Measurements from ENCODE around the gene C1orf21. TPM values are rescaled to one million over a fixed set of nuclear protein-coding genes. Genes with fewer than 3 reads are reported as not detected.

C1orf21 gene
- polyA plus RNA-seq, 1 of the 3 experiments (the other 2 are of a cell fraction), result 4.8 TPM

DNA sequence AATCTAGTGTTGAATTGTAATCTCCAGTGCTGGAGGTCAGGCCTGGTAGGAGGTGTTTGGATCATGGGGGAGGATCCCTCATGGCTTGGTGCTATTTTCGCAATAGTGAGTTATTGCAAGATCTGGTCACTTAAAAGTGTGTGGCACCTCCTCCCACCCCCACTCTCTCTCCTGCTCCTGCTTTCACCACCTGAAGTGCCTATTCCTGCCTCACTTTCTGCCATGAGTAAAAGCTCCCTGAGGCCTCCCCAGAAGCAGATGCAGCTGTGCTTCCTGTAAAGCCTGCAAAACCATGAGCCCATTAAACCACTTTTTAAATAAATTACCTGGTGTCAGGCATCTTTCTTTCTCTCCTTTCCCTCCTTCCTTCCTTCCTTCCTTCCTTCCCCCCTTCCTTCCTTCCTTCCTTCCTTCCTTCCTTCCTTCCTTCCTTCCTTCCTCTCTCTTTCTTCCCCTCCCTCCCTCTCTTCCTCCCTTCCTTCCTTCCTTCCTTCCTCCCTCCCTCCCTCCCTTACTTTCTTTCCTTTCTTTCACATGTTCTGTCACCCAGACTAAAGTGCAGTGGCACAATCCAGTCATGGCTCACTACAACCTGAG, 172.4 kb downstream of the C1orf21 start:
- no peaks in the 10 kb centered on the region for H3K9me2 ChIP-seq
- ChIA-PET CTCF (interaction anchor here (0.9 kb wide), 1 partner anchor 16 kb away, joined by 3 read pairs; no protein-coding TSS in a partner anchor), POLR2A (no interaction called here)
- no peaks in the 10 kb centered on the region for H3K27me3 ChIP-seq (ENCODE audit: insufficient read depth)
- no peak overlapping the region for H2AFZ ChIP-seq (ENCODE audit: low read depth)
- no peaks in the 10 kb centered on the region for H4K20me1 ChIP-seq (ENCODE audit: insufficient read depth)
- H3K4me1 ChIP-seq (ENCODE audit: control insufficient read depth in 1 of 2, insufficient read depth in 2 of 2, low read depth in 1 of 2, low read length in 1 of 2), result peaks cover 7 to 10% of the 10 kb centered on the region in 2 experiments; a peak in 3 of 4 replicates
- no peak for TF ChIP-seq RFX5 (IDR thresholded peaks at IDR 0.05; ENCODE audit: low read length)
- H3K4me2 ChIP-seq, result no peak overlapping the region
- no peak overlapping the region for H3K9ac ChIP-seq
- no peak for DNase-seq
- H3K27ac ChIP-seq (ENCODE audit: low read depth in 2 of 2, low read length in 1 of 2), result no peak overlapping the region
- no peaks in the 10 kb centered on the region for H3F3A ChIP-seq (replicated peaks; ENCODE audit: insufficient read depth)
- 100% methylated on average over 1 of the region's 1 CpG for WGBS (ENCODE audit: low lambda C conversion rate)
- H3K4me3 ChIP-seq (ENCODE audit: low read depth in 2 of 2, low read length in 1 of 2), result no peak overlapping the region
- no peaks in the 10 kb centered on the region for H3K9me3 ChIP-seq
- H3K36me3 ChIP-seq (replicated peaks in 1 of 2; ENCODE audit: control insufficient read depth in 1 of 2, insufficient read depth in 2 of 2, low read length in 1 of 2), result no peaks in the 10 kb centered on the region
- H3K79me2 ChIP-seq (ENCODE audit: insufficient read depth), result no peaks in the 10 kb centered on the region

DNA sequence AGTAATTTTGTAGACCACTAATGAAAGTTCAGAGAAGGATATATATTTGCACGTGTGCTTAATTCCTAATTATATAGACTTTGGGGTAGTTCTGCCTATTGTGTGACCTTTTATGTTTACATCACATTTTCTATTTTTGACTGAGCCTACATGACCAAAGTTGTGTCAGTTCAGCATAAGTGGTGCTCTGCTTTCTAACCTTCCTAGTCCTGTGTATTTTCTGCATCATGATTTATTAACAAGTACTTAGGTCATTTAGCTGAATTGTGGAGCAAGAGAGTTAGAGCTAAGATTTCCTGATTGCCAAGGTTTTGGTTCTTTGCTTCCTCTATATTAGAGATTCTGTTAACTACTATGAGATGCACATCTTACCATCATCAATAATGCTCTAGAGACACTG, 176.0 kb downstream of the C1orf21 start:
- Histone ChIP-seq H3K79me2 (ENCODE audit: insufficient read depth) (no peaks in the 10 kb centered on the region), H3K4me3 (ENCODE audit: low read depth in 2 of 2, low read length in 1 of 2) (no peak overlapping the region), H3K4me2 (no peak overlapping the region), H4K20me1 (ENCODE audit: insufficient read depth) (no peaks in the 10 kb centered on the region), H3K4me1 (ENCODE audit: control insufficient read depth in 1 of 2, insufficient read depth in 2 of 2, low read depth in 1 of 2, low read length in 1 of 2) (peaks cover 6 to 7% of the 10 kb centered on the region in 2 experiments; a peak in 3 of 4 replicates), H3F3A (replicated peaks; ENCODE audit: insufficient read depth) (no peaks in the 10 kb centered on the region), H3K9ac (no peak overlapping the region), H3K9me3 (no peaks in the 10 kb centered on the region), H3K27ac (ENCODE audit: low read depth in 2 of 2, low read length in 1 of 2) (no peak overlapping the region), H3K9me2 (no peaks in the 10 kb centered on the region), H3K36me3 (replicated peaks in 1 of 2; ENCODE audit: control insufficient read depth in 1 of 2, insufficient read depth in 2 of 2, low read length in 1 of 2) (peaks cover 0 to 6% of the 10 kb centered on the region in 2 experiments), H2AFZ (ENCODE audit: low read depth) (no peak overlapping the region), H3K27me3 (ENCODE audit: insufficient read depth) (no peaks in the 10 kb centered on the region)
- POLR2A ChIA-PET, result interaction anchor here (1.3 kb wide), 1 partner anchor 176 kb away, joined by 6 read pairs; the partner anchor contains the start of gene C1orf21
- CTCF ChIA-PET, result interaction anchor here (0.7 to 2.4 kb wide), 30 partner anchors 8 to 509 kb away, joined by 3 to 22 read pairs (median 4); partner anchors contain the start of gene C1orf21
- no peak for DNase-seq
- TF ChIP-seq GABPA (IDR thresholded peaks at IDR 0.05; ENCODE audit: low read depth) (no peak), YY1 (IDR thresholded peaks at IDR 0.05; ENCODE audit: low read depth) (no peak), NRF1 (IDR thresholded peaks at IDR 0.05; ENCODE audit: low read depth, low read length) (no peak), GATA2 (CRISPR knock-in tag; IDR thresholded peaks at IDR 0.05) (no peak), RXRA (IDR thresholded peaks at IDR 0.05; ENCODE audit: borderline replicate concordance, low read depth) (no peak), NFIC (IDR thresholded peaks at IDR 0.05; ENCODE audit: borderline replicate concordance) (no peak), FOXJ3 (CRISPR knock-in tag; IDR thresholded peaks at IDR 0.05) (no peak), JUND (IDR thresholded peaks at IDR 0.05) (no peak), RCOR1 (IDR thresholded peaks at IDR 0.05; ENCODE audit: low read length) (no peak), EZH2phosphoT487 (IDR thresholded peaks at IDR 0.05; ENCODE audit: borderline replicate concordance, low read depth) (no peak), FOXM1 (IDR thresholded peaks at IDR 0.05; ENCODE audit: low read depth) (no peak)
- TF ChIP-seq, protein P1, sequence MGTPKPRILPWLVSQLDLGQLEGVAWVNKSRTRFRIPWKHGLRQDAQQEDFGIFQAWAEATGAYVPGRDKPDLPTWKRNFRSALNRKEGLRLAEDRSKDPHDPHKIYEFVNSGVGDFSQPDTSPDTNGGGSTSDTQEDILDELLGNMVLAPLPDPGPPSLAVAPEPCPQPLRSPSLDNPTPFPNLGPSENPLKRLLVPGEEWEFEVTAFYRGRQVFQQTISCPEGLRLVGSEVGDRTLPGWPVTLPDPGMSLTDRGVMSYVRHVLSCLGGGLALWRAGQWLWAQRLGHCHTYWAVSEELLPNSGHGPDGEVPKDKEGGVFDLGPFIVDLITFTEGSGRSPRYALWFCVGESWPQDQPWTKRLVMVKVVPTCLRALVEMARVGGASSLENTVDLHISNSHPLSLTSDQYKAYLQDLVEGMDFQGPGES (IDR thresholded peaks at IDR 0.05; ENCODE audit: low read depth, low read length), result no peak
- TF ChIP-seq, protein P2, sequence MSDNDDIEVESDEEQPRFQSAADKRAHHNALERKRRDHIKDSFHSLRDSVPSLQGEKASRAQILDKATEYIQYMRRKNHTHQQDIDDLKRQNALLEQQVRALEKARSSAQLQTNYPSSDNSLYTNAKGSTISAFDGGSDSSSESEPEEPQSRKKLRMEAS (IDR thresholded peaks at IDR 0.05; ENCODE audit: low read depth), result no peak
- TF ChIP-seq, protein P3, sequence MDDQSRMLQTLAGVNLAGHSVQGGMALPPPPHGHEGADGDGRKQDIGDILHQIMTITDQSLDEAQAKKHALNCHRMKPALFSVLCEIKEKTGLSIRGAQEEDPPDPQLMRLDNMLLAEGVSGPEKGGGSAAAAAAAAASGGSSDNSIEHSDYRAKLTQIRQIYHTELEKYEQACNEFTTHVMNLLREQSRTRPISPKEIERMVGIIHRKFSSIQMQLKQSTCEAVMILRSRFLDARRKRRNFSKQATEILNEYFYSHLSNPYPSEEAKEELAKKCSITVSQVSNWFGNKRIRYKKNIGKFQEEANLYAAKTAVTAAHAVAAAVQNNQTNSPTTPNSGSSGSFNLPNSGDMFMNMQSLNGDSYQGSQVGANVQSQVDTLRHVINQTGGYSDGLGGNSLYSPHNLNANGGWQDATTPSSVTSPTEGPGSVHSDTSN (IDR thresholded peaks at IDR 0.05), result no peak
- TF ChIP-seq, protein P4, sequence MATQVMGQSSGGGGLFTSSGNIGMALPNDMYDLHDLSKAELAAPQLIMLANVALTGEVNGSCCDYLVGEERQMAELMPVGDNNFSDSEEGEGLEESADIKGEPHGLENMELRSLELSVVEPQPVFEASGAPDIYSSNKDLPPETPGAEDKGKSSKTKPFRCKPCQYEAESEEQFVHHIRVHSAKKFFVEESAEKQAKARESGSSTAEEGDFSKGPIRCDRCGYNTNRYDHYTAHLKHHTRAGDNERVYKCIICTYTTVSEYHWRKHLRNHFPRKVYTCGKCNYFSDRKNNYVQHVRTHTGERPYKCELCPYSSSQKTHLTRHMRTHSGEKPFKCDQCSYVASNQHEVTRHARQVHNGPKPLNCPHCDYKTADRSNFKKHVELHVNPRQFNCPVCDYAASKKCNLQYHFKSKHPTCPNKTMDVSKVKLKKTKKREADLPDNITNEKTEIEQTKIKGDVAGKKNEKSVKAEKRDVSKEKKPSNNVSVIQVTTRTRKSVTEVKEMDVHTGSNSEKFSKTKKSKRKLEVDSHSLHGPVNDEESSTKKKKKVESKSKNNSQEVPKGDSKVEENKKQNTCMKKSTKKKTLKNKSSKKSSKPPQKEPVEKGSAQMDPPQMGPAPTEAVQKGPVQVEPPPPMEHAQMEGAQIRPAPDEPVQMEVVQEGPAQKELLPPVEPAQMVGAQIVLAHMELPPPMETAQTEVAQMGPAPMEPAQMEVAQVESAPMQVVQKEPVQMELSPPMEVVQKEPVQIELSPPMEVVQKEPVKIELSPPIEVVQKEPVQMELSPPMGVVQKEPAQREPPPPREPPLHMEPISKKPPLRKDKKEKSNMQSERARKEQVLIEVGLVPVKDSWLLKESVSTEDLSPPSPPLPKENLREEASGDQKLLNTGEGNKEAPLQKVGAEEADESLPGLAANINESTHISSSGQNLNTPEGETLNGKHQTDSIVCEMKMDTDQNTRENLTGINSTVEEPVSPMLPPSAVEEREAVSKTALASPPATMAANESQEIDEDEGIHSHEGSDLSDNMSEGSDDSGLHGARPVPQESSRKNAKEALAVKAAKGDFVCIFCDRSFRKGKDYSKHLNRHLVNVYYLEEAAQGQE (IDR thresholded peaks at IDR 0.05; ENCODE audit: low read depth, low read length), result no peak
- TF ChIP-seq, protein P5, sequence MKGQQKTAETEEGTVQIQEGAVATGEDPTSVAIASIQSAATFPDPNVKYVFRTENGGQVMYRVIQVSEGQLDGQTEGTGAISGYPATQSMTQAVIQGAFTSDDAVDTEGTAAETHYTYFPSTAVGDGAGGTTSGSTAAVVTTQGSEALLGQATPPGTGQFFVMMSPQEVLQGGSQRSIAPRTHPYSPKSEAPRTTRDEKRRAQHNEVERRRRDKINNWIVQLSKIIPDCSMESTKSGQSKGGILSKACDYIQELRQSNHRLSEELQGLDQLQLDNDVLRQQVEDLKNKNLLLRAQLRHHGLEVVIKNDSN (IDR thresholded peaks at IDR 0.05; ENCODE audit: borderline replicate concordance, low read depth), result no peak
- WGBS (ENCODE audit: low lambda C conversion rate), result 72% methylated on average over 1 of the region's 1 CpG

All from SK-N-SH (cell line).